HepG2 (cell line): ENCODE data around the gene UQCC5. TPM values are rescaled to one million over a fixed set of nuclear protein-coding genes. Genes with fewer than 3 reads are reported as not detected.

Experiments
- ATAC-seq: fragments of 200-7000 bp; cut with Tn5 transposase; 3 replicates; pipeline ENCODE4 v1.9.1; 2020; ENCODE audit warnings: mild to moderate bottlenecking, moderate library complexity
- BruUV-seq: library from RNA; stranded (reverse); fragments of 400-500 nt; replicated peaks from 2 replicates; lab custom pipeline; 2021; lab: Mats Ljungman, UMichigan
- CTCF ChIA-PET: fragments of 300-600 bp; formaldehyde crosslinking; extraction: SDS; loops from one replicate; lab custom pipeline; 2021; ENCODE audit warnings: low total read pairs, inconsistent platforms, low intra/inter-chr PET ratio; lab: Yijun Ruan, JAX
- POLR2A ChIA-PET: fragments of 350-600 bp; sonication (Branson Sonifier 250); formaldehyde crosslinking; loops from one replicate; lab custom pipeline; 2020; ENCODE audit warnings: antibody characterized with exemption, inconsistent platforms; lab: Yijun Ruan, JAX
- DNase-seq: peaks from one replicate; pipeline ENCODE4 v3.0.0-alpha.2; 2015; ENCODE audit warnings: low spot score
- FAIRE-seq: peaks from 3 replicates; lab custom pipeline; 2011; peaks lifted over from hg19 to GRCh38; lab: Jason Lieb, UNC
- H2AFZ ChIP-seq: one replicate; pipeline ENCODE4 v1.6.1; 2011; ENCODE audit warnings: low read length, inconsistent platforms
- H3K27ac ChIP-seq: fragments of 300-600 bp; 3 replicates; pipeline ENCODE4 v1.8.0; 2011; ENCODE audit warnings: mixed run types, mild to moderate bottlenecking, mixed read lengths, low read length, inconsistent platforms; ENCODE audit not compliant: insufficient read depth; ENCODE audit errors: extremely low read length
- H3K27me3 ChIP-seq, 2 experiments: fragments of 200-600 bp in 1 of 2; 2 replicates in 1 of 2; 3 replicates in 1 of 2; pipeline versions ENCODE4 v1.6.0 to v1.8.0; 2011; ENCODE audit warnings: low read length in 2 of 2, mild to moderate bottlenecking in 2 of 2, moderate library complexity in 2 of 2, inconsistent platforms in 1 of 2; ENCODE audit not compliant: insufficient read depth in 2 of 2, control insufficient read depth in 1 of 2
- H3K36me3 ChIP-seq, 2 experiments: fragments of 200-600 bp in 1 of 2; replicated peaks in 1 of 2; 2 replicates in 1 of 2; 3 replicates in 1 of 2; pipeline versions ENCODE4 v1.5.1 to v1.8.0; 2011; ENCODE audit warnings: low read length in 2 of 2, inconsistent platforms in 1 of 2; ENCODE audit not compliant: insufficient read depth in 2 of 2, control insufficient read depth in 1 of 2
- H3K4me1 ChIP-seq: 2 replicates; pipeline ENCODE4 v1.5.1; 2012; ENCODE audit warnings: low read length, inconsistent platforms; ENCODE audit not compliant: insufficient read depth
- H3K4me2 ChIP-seq: 2 replicates; pipeline ENCODE4 v1.6.0; 2011; ENCODE audit warnings: low read depth, low read length, inconsistent platforms
- H3K4me3 ChIP-seq, 3 experiments: fragments of 200-600 bp in 1 of 3; sonication (generic), shearing (Covaris generic) in 1 of 3; replicated peaks in 1 of 3; 2 replicates each; pipeline ENCODE4 v1.5.1; 2011 to 2016; ENCODE audit warnings: low read length in 3 of 3, inconsistent platforms in 2 of 3, low read depth in 2 of 3, mild to moderate bottlenecking in 2 of 3, control low read depth in 1 of 3, mixed read lengths in 1 of 3; ENCODE audit not compliant: insufficient read depth in 1 of 3
- H3K79me2 ChIP-seq: one replicate; pipeline ENCODE4 v1.6.1; 2011; ENCODE audit warnings: low read length, inconsistent platforms; ENCODE audit not compliant: insufficient read depth
- H3K9ac ChIP-seq: 2 replicates; pipeline ENCODE4 v1.6.0; 2011; ENCODE audit warnings: mild to moderate bottlenecking, low read depth, low read length, inconsistent platforms; ENCODE audit not compliant: insufficient read depth
- H3K9me3 ChIP-seq: 2 replicates; pipeline ENCODE4 v1.5.1; 2012; ENCODE audit warnings: mild to moderate bottlenecking, low read length
- H4K20me1 ChIP-seq: 2 replicates; pipeline ENCODE4 v1.6.0; 2011; ENCODE audit warnings: inconsistent platforms, mild to moderate bottlenecking, low read length, moderate library complexity; ENCODE audit not compliant: insufficient read depth
- ARNTL ChIP-seq: sonication (generic); formaldehyde crosslinking; IDR thresholded peaks from 2 replicates; pipeline ENCODE4 v1.4.0; 2020; ENCODE audit warnings: mild to moderate bottlenecking, missing genetic modification reagents
- BCL3 ChIP-seq: sonication (generic); formaldehyde crosslinking; IDR thresholded peaks from 2 replicates; pipeline ENCODE4 v1.5.1; 2020; ENCODE audit warnings: mild to moderate bottlenecking, missing genetic modification reagents, moderate library complexity
- CSRNP2 ChIP-seq: sonication (generic); formaldehyde crosslinking; conservative IDR thresholded peaks from 2 replicates; pipeline ENCODE4 v1.8.0; 2022; ENCODE audit warnings: low read depth, missing genetic modification reagents
- GABPA ChIP-seq, 2 experiments: IDR thresholded peaks; 2 replicates each; pipeline ENCODE4 v1.6.1; 2011 to 2016; ENCODE audit warnings: low read depth in 2 of 2, low read length in 1 of 2, missing biosample characterization in 1 of 2, missing genetic modification characterization in 1 of 2
- MAX ChIP-seq: IDR thresholded peaks from 2 replicates; pipeline ENCODE4 v1.6.1; 2012; ENCODE audit warnings: inconsistent platforms
- REL ChIP-seq: sonication (generic); formaldehyde crosslinking; conservative IDR thresholded peaks from 2 replicates; pipeline ENCODE4 v1.8.0; 2022; ENCODE audit warnings: mild to moderate bottlenecking, missing genetic modification reagents, moderate library complexity
- TEAD3 ChIP-seq: optimal IDR thresholded peaks from 2 replicates; pipeline ENCODE3; 2016; ENCODE audit warnings: borderline replicate concordance
- ZNF101 ChIP-seq: sonication (generic); formaldehyde crosslinking; IDR thresholded peaks from 2 replicates; pipeline ENCODE4 v1.4.0; 2020; ENCODE audit warnings: mild to moderate bottlenecking, low read depth, missing genetic modification reagents, borderline replicate concordance
- ZNF513 ChIP-seq: sonication (generic); formaldehyde crosslinking; conservative IDR thresholded peaks from 2 replicates; pipeline ENCODE4 v1.5.0; 2020; ENCODE audit warnings: missing genetic modification reagents
- ZZZ3 ChIP-seq: sonication (generic); formaldehyde crosslinking; IDR thresholded peaks from 2 replicates; pipeline ENCODE4 v1.4.0; 2020; ENCODE audit warnings: missing genetic modification reagents, mild to moderate bottlenecking, borderline replicate concordance
- WGBS: methylation state at CpG from one replicate; pipeline ENCODE4 v1.1.6; 2017; ENCODE audit warnings: low lambda C conversion rate; 5-methylcytosine and 5-hydroxymethylcytosine counted together
- in situ Hi-C: cut with HindIII; loops from 2 replicates; pipeline ENCODE4 v1.10.0; 2017; ENCODE audit warnings: low pct_unique_long_range_greater_than_20kb; ENCODE audit not compliant: extremely low pct_ligation_motif_present
- intact Hi-C: fragments of 100-400 bp; cut with micrococcal nuclease; formaldehyde crosslinking; loops from one replicate; pipeline ENCODE4 v1.10.0; 2022; ENCODE audit not compliant: unreplicated experiment
- polyA plus RNA-seq, 8 experiments: library from polyadenylated mRNA; depleted of rRNA in 3 of 8; stranded (reverse) in 7 of 8; unstranded in 1 of 8; fragments of >200 nt; fragmentation: Illumina TruSeq in 4 of 8; extraction: Trizol in 4 of 8; gene quantifications; 2 replicates each; pipeline versions ENCODE4 v1.2.1 to v1.2.3, GENCODE V29; 2011 to 2016; ENCODE audit warnings: low read depth in 4 of 8, missing spikeins in 1 of 8, mixed read lengths in 1 of 8; ENCODE audit not compliant: insufficient read depth in 1 of 8
- total RNA-seq, 5 experiments: library from RNA; depleted of rRNA; stranded (reverse); fragments of >200 nt; fragmentation: Illumina TruSeq; extraction: Trizol; gene quantifications; 2 replicates each; pipeline ENCODE4 v1.2.3, GENCODE V29; 2016; ENCODE audit warnings: low read depth in 1 of 5

UQCC5 gene
- total and polyA plus RNA-seq, 2 of the 13 experiments (the other 11 are each of a cell fraction or from before 2014, with no cell fraction given), result 15.4 to 29.5 TPM

- TF ChIP-seq GABPA (IDR thresholded peaks at IDR 0.05; ENCODE audit: low read depth, low read length) (no peak), GABPA (CRISPR knock-in tag; IDR thresholded peaks at IDR 0.05; ENCODE audit: low read depth) (no peak)
Observed at GRCh38 chr3:52555056-52555455, 18.7 kb downstream of the UQCC5 start (continued).

GRCh38 chr3:52557011-52557960 is 20.9 kb downstream of the UQCC5 start:
- H2AFZ ChIP-seq, result no peak overlapping the region
- no peak overlapping the region for H3K4me2 ChIP-seq
- TF ChIP-seq MAX, result no peak
- no peaks in the 10 kb centered on the region for H3K79me2 ChIP-seq
- H3K27ac ChIP-seq, result no peak overlapping the region
- H3K36me3 ChIP-seq, result peaks cover 20 to 79% of the 10 kb centered on the region in 2 experiments
- H3K4me1 ChIP-seq, result no peaks in the 10 kb centered on the region
- no peaks in the 10 kb centered on the region for H3K9me3 ChIP-seq
- H3K4me3 ChIP-seq, result no peak overlapping the region
- no peaks in the 10 kb centered on the region for H3K27me3 ChIP-seq
- 90% methylated on average over 9 of the region's 9 CpGs for WGBS
- POLR2A ChIA-PET, result no interaction called here
- in situ Hi-C loops (no loop called here), intact Hi-C loops (no loop called here)
- CTCF ChIA-PET, result no interaction called here
- no peak for DNase-seq
- no peaks in the 10 kb centered on the region for H4K20me1 ChIP-seq
- FAIRE-seq, result no peak
- no peak for ATAC-seq
- no peak overlapping the region for H3K9ac ChIP-seq
- no TSS peak for BruUV-seq

- ChIA-PET CTCF (no interaction called here), POLR2A (interaction anchor here (1.8 kb wide), 1 partner anchor 22 kb away, joined by 5 read pairs; the partner anchor contains the start of gene UQCC5)
- Histone ChIP-seq H3K36me3 (peaks cover 22 to 82% of the 10 kb centered on the region in 2 experiments), H3K27me3 (no peaks in the 10 kb centered on the region), H3K4me2 (no peak overlapping the region), H2AFZ (no peak overlapping the region), H3K9me3 (no peaks in the 10 kb centered on the region), H3K4me3 (no peak overlapping the region), H3K4me1 (no peaks in the 10 kb centered on the region), H3K27ac (no peak overlapping the region), H3K79me2 (no peaks in the 10 kb centered on the region), H3K9ac (no peak overlapping the region), H4K20me1 (no peaks in the 10 kb centered on the region)
- ATAC-seq, result no peak
- WGBS, result 98% methylated on average over 5 of the region's 5 CpGs
- BruUV-seq, result no TSS peak
- intact Hi-C loops (no loop called here), in situ Hi-C loops (no loop called here)
- DNase-seq, result no peak
- FAIRE-seq, result no peak
- TF ChIP-seq ZNF513 (no peak), ARNTL (CRISPR knock-in tag) (no peak), BCL3 (CRISPR knock-in tag) (no peak), ZNF101 (CRISPR knock-in tag) (no peak), REL (CRISPR knock-in tag) (no peak), CSRNP2 (CRISPR knock-in tag) (no peak), ZZZ3 (CRISPR knock-in tag) (no peak), TEAD3 (CRISPR knock-in tag) (no peak)
Observed at GRCh38 chr3:52558436-52558835, 22.0 kb downstream of the UQCC5 start.
